H1 (cell line): ENCODE results near the gene INTS7. TPM values are rescaled to one million over a fixed set of nuclear protein-coding genes. Genes with fewer than 3 reads are reported as not detected.

Source experiments
- CTCF ChIA-PET: fragments of 300-600 bp; sonication (Branson Sonifier 250); formaldehyde crosslinking; loops from one replicate; lab custom pipeline; 2021; ENCODE audit not compliant: partially characterized antibody; lab: Charles Lee
- POLR2A ChIA-PET: fragments of 300-600 bp; sonication (Branson Sonifier 250); formaldehyde crosslinking; loops from one replicate; lab custom pipeline; 2021; ENCODE audit warnings: inconsistent platforms; ENCODE audit not compliant: partially characterized antibody; lab: Charles Lee
- DNase-seq, 2 experiments: peaks; one replicate each; pipeline versions ENCODE4 v3.0.0 to v3.0.0-alpha.2; 2010 to 2022; ENCODE audit warnings: low spot score in 2 of 2, low read depth in 1 of 2, mixed read lengths in 1 of 2
- FAIRE-seq: peaks from 2 replicates; lab custom pipeline; 2011; peaks lifted over from hg19 to GRCh38; lab: Jason Lieb, UNC
- H2AFZ ChIP-seq: 2 replicates; pipeline ENCODE4 v1.8.1; 2012; ENCODE audit warnings: low read length, inconsistent platforms
- H2AK5ac ChIP-seq: 2 replicates; pipeline ENCODE4 v1.6.1; 2013; ENCODE audit warnings: low read depth, low read length
- H2BK120ac ChIP-seq: replicated peaks from 2 replicates; pipeline ENCODE3; 2013; ENCODE audit warnings: low read depth, low read length, inconsistent platforms
- H2BK12ac ChIP-seq: 2 replicates; pipeline ENCODE4 v1.6.1; 2013; ENCODE audit warnings: low read depth, low read length
- H2BK15ac ChIP-seq: 2 replicates; pipeline ENCODE4 v1.6.1; 2013; ENCODE audit warnings: low read length
- H2BK20ac ChIP-seq: 2 replicates; pipeline ENCODE4 v1.6.1; 2013; ENCODE audit warnings: low read length
- H2BK5ac ChIP-seq: 2 replicates; pipeline ENCODE4 v1.6.1; 2013; ENCODE audit warnings: low read depth, low read length
- H3K14ac ChIP-seq: 2 replicates; pipeline ENCODE4 v1.6.1; 2013; ENCODE audit warnings: inconsistent platforms; ENCODE audit not compliant: insufficient read length
- H3K18ac ChIP-seq: 2 replicates; pipeline ENCODE4 v1.6.1; 2013; ENCODE audit warnings: low read length; ENCODE audit errors: extremely low read depth
- H3K23ac ChIP-seq: 2 replicates; pipeline ENCODE4 v1.6.1; 2013; ENCODE audit warnings: inconsistent platforms; ENCODE audit not compliant: insufficient read length
- H3K23me2 ChIP-seq: 2 replicates; pipeline ENCODE4 v1.6.1; 2013; ENCODE audit warnings: low read depth, low read length
- H3K27ac ChIP-seq: 2 replicates; pipeline ENCODE4 v1.6.1; 2011; ENCODE audit warnings: low read depth, low read length, inconsistent platforms
- H3K27me3 ChIP-seq, 4 experiments: replicated peaks in 1 of 4; 1 replicate in 1 of 4; 2 replicates in 3 of 4; pipeline versions ENCODE4 v1.6.1 to v1.8.1; 2011 to 2013; ENCODE audit warnings: low read length in 3 of 4, mild to moderate bottlenecking in 3 of 4, inconsistent platforms in 2 of 4, mixed read lengths in 2 of 4, moderate library complexity in 1 of 4; ENCODE audit not compliant: control insufficient read depth in 3 of 4, insufficient read depth in 3 of 4; ENCODE audit errors: extremely low read depth in 1 of 4
- H3K36me3 ChIP-seq, 4 experiments: 2 replicates each; pipeline versions ENCODE4 v1.6.1 to v1.8.1; 2011 to 2013; ENCODE audit warnings: mild to moderate bottlenecking in 4 of 4, low read length in 3 of 4, moderate library complexity in 2 of 4, control low read depth in 1 of 4, inconsistent platforms in 1 of 4; ENCODE audit not compliant: insufficient read depth in 4 of 4, control insufficient read depth in 2 of 4
- H3K4ac ChIP-seq: replicated peaks from 2 replicates; pipeline ENCODE3; 2013; ENCODE audit warnings: low read length, low read depth, mixed read lengths, inconsistent platforms; ENCODE audit not compliant: insufficient read length
- H3K4me1 ChIP-seq, 4 experiments: replicated peaks in 1 of 4; 1 replicate in 1 of 4; 2 replicates in 3 of 4; pipeline versions ENCODE4 v1.6.1 to v1.8.1; 2011 to 2013; ENCODE audit warnings: low read length in 3 of 4, inconsistent platforms in 2 of 4, mixed read lengths in 1 of 4; ENCODE audit not compliant: insufficient read depth in 4 of 4, control insufficient read depth in 3 of 4
- H3K4me2 ChIP-seq, 2 experiments: 2 replicates each; pipeline versions ENCODE4 v1.6.1 to v1.8.1; 2011 to 2013; ENCODE audit warnings: low read depth in 2 of 2, low read length in 2 of 2, control low read depth in 1 of 2, inconsistent platforms in 1 of 2, mild to moderate bottlenecking in 1 of 2; ENCODE audit not compliant: insufficient read depth in 1 of 2
- H3K4me3 ChIP-seq, 4 experiments: fragments of 200-600, 300-600 bp in 1 of 4; sonication (generic), shearing (Covaris generic), sonication (Bioruptor Twin) in 1 of 4; 2 replicates each; pipeline versions ENCODE4 v1.5.1 to v1.8.1; 2011 to 2016; ENCODE audit warnings: low read length in 4 of 4, low read depth in 3 of 4, control low read depth in 2 of 4, inconsistent platforms in 2 of 4, mild to moderate bottlenecking in 2 of 4, mixed read lengths in 1 of 4, moderate library complexity in 1 of 4; ENCODE audit not compliant: insufficient read depth in 2 of 4; ENCODE audit errors: extremely low read depth in 1 of 4
- H3K56ac ChIP-seq: replicated peaks from 2 replicates; pipeline ENCODE3; 2013; ENCODE audit warnings: low read depth, mild to moderate bottlenecking, mixed read lengths, low read length, inconsistent platforms; ENCODE audit not compliant: insufficient read length
- H3K79me1 ChIP-seq: 2 replicates; pipeline ENCODE4 v1.6.1; 2013; ENCODE audit warnings: low read depth, low read length, control low read depth
- H3K79me2 ChIP-seq, 2 experiments: 2 replicates each; pipeline versions ENCODE4 v1.6.1 to v1.8.1; 2012 to 2013; ENCODE audit warnings: low read length in 2 of 2, mild to moderate bottlenecking in 2 of 2, inconsistent platforms in 1 of 2; ENCODE audit not compliant: insufficient read depth in 2 of 2, control insufficient read depth in 1 of 2
- H3K9ac ChIP-seq, 4 experiments: replicated peaks in 1 of 4; 1 replicate in 1 of 4; 2 replicates in 3 of 4; pipeline versions ENCODE4 v1.6.1 to v1.8.1; 2011 to 2013; ENCODE audit warnings: low read depth in 3 of 4, low read length in 3 of 4, control low read depth in 2 of 4, mild to moderate bottlenecking in 2 of 4, moderate library complexity in 2 of 4, inconsistent platforms in 1 of 4; ENCODE audit errors: extremely low read depth in 1 of 4
- H3K9me3 ChIP-seq, 2 experiments: 2 replicates each; pipeline versions ENCODE4 v1.6.1 to v1.8.1; 2012 to 2013; ENCODE audit warnings: mild to moderate bottlenecking in 2 of 2, moderate library complexity in 2 of 2, control low read depth in 1 of 2, inconsistent platforms in 1 of 2, low read depth in 1 of 2, low read length in 1 of 2, mixed read lengths in 1 of 2; ENCODE audit not compliant: insufficient read depth in 2 of 2
- H4K20me1 ChIP-seq, 2 experiments: replicated peaks in 1 of 2; 2 replicates each; pipeline versions ENCODE3 to v1.8.1; 2011 to 2013; ENCODE audit warnings: inconsistent platforms in 2 of 2, low read length in 2 of 2, mild to moderate bottlenecking in 1 of 2; ENCODE audit not compliant: insufficient read depth in 2 of 2, control insufficient read depth in 1 of 2
- H4K5ac ChIP-seq: 2 replicates; pipeline ENCODE4 v1.6.1; 2013; ENCODE audit warnings: low read length, low read depth, mixed read lengths, inconsistent platforms; ENCODE audit not compliant: insufficient read length
- H4K8ac ChIP-seq: 2 replicates; pipeline ENCODE4 v1.8.0; 2013; ENCODE audit warnings: mild to moderate bottlenecking, moderate library complexity, low read length, inconsistent platforms; ENCODE audit not compliant: insufficient read depth; ENCODE audit errors: extremely low read depth
- H4K91ac ChIP-seq: replicated peaks from 2 replicates; pipeline ENCODE3; 2013; ENCODE audit warnings: low read length, mixed read lengths, inconsistent platforms; ENCODE audit not compliant: insufficient read length
- BRCA1 ChIP-seq: IDR thresholded peaks from 2 replicates; pipeline ENCODE4 v1.6.1; 2012; ENCODE audit warnings: low read depth, low read length, improper control_type of control experiment
- CBX8 ChIP-seq: fragments of 300-800, 300-1000 bp; sonication (generic); IDR thresholded peaks from 2 replicates; pipeline ENCODE4 v1.7.1; 2016; ENCODE audit warnings: low read depth, low read length, borderline replicate concordance
- CTBP2 ChIP-seq: IDR thresholded peaks from 2 replicates; pipeline ENCODE4 v1.7.0; 2011; ENCODE audit warnings: borderline replicate concordance, mild to moderate bottlenecking, moderate library complexity, mixed read lengths, low read length; ENCODE audit not compliant: insufficient read depth, insufficient read length
- CTCF ChIP-seq, 3 experiments: IDR thresholded peaks; 1 replicate in 2 of 3; 2 replicates in 1 of 3; pipeline versions ENCODE4 v1.5.1 to v1.6.1; 2011; ENCODE audit warnings: low read length in 3 of 3, mild to moderate bottlenecking in 3 of 3, inconsistent platforms in 2 of 3, low read depth in 1 of 3, moderate library complexity in 1 of 3; ENCODE audit not compliant: insufficient read depth in 1 of 3; ENCODE audit errors: control extremely low read depth in 1 of 3
- EGR1 ChIP-seq: IDR thresholded peaks from 2 replicates; pipeline ENCODE4 v1.6.1; 2011; ENCODE audit warnings: low read depth, low read length, borderline replicate concordance
- FOSL1 ChIP-seq: IDR thresholded peaks from 2 replicates; pipeline ENCODE4 v1.6.1; 2011; ENCODE audit warnings: mild to moderate bottlenecking, low read depth, low read length, moderate library complexity; ENCODE audit not compliant: insufficient read depth
- HDAC2 ChIP-seq, 2 experiments: fragments of 300-600 bp in 1 of 2; sonication (generic) in 1 of 2; IDR thresholded peaks; 2 replicates each; pipeline ENCODE4 v1.6.1; 2011 to 2012; ENCODE audit warnings: low read depth in 2 of 2, low read length in 2 of 2, mild to moderate bottlenecking in 2 of 2, moderate library complexity in 2 of 2, borderline replicate concordance in 1 of 2, inconsistent platforms in 1 of 2
- MAX ChIP-seq: IDR thresholded peaks from 2 replicates; pipeline ENCODE4 v1.6.1; 2012; ENCODE audit warnings: inconsistent platforms
- SIX5 ChIP-seq: IDR thresholded peaks from 2 replicates; pipeline ENCODE4 v1.6.1; 2011; ENCODE audit warnings: mild to moderate bottlenecking, low read depth, low read length
- SP4 ChIP-seq: IDR thresholded peaks from 2 replicates; pipeline ENCODE4 v1.6.1; 2012; ENCODE audit warnings: low read length, inconsistent platforms
- WGBS, 2 experiments: shearing (Covaris generic) in 1 of 2; methylation state at CpG; one replicate each; pipeline versions ENCODE4 v1.1.6 to v1.1.7; 2013 to 2015; ENCODE audit warnings: low lambda C conversion rate in 2 of 2, mixed read lengths in 2 of 2, inconsistent platforms in 1 of 2, low coverage in 1 of 2, missing lambda C conversion rate in 1 of 2; ENCODE audit not compliant: insufficient replicate concordance in 2 of 2, insufficient coverage in 1 of 2, insufficient read length in 1 of 2; ENCODE audit errors: extremely low coverage in 1 of 2, missing lambda C conversion rate in 1 of 2; 5-methylcytosine and 5-hydroxymethylcytosine counted together
- polyA plus RNA-seq, 7 experiments: library from polyadenylated mRNA; depleted of rRNA in 3 of 7; stranded (reverse) in 5 of 7; unstranded in 2 of 7; fragments of >200 nt in 5 of 7; fragments of 200-250 nt in 2 of 7; gene quantifications; 1 replicate in 5 of 7; 2 replicates in 1 of 7; 4 replicates in 1 of 7; pipeline versions ENCODE4 v1.2.1 to v1.2.3, GENCODE V29; 2011 to 2013; ENCODE audit warnings: missing spikeins in 2 of 7, mixed read lengths in 2 of 7
- total RNA-seq: library from RNA; stranded (reverse); fragmentation: NEBNext Ultra II Directional; extraction: Animal tissue kit (Norgen Biotek cat#: 25700); gene quantifications from 2 replicates; pipeline ENCODE4 v1.2.1, GENCODE V29; 2021

Gene INTS7
- total and polyA plus RNA-seq, 2 of the 8 experiments (the other 6 are each of a cell fraction or from before 2014, with no cell fraction given) = 15.2 to 22.4 TPM

GRCh38 chr1:212010004-212010403 is 25.4 kb downstream of the INTS7 start:
- no peak overlapping the region for H2BK12ac ChIP-seq
- no peak overlapping the region for H3K4me3 ChIP-seq
- POLR2A ChIA-PET = interaction anchor here (0.6 to 1.9 kb wide), 2 partner anchors 25 to 948 kb away, joined by 3 to 4 read pairs; partner anchors contain the start of gene INTS7
- no peak overlapping the region for H3K4me2 ChIP-seq
- no peak overlapping the region for H3K14ac ChIP-seq
- no peaks in the 10 kb centered on the region for H3K79me1 ChIP-seq
- H3K4ac ChIP-seq = no peak overlapping the region
- H2BK120ac ChIP-seq = no peak overlapping the region
- no peak for TF ChIP-seq SP4
- no peak for TF ChIP-seq CBX8
- TF ChIP-seq EGR1 = no peak
- no peak for TF ChIP-seq BRCA1
- TF ChIP-seq HDAC2 (IDR thresholded peaks at IDR 0.05; ENCODE audit: borderline replicate concordance in 1 of 2, low read depth in 2 of 2, low read length in 2 of 2) = no peak
- TF ChIP-seq CTBP2 = no peak
- TF ChIP-seq FOSL1 = no peak
- no peak for TF ChIP-seq SIX5
- TF ChIP-seq CTCF (IDR thresholded peaks at IDR 0.05; ENCODE audit: control extremely low read depth in 1 of 3, insufficient read depth in 1 of 3, low read depth in 1 of 3, low read length in 3 of 3) = no peak
- TF ChIP-seq MAX = no peak
- no peak overlapping the region for H2BK15ac ChIP-seq
- H3K23me2 ChIP-seq = no peaks in the 10 kb centered on the region
- no peak overlapping the region for H2BK20ac ChIP-seq
- peaks cover 0 to 7% of the 10 kb centered on the region in 2 experiments; a peak in 1 of 4 replicates for H3K9me3 ChIP-seq
- H3K4me1 ChIP-seq = no peaks in the 10 kb centered on the region
- FAIRE-seq (no peak), DNase-seq (no peak)
- H3K27me3 ChIP-seq = no peaks in the 10 kb centered on the region
- H3K56ac ChIP-seq = no peak overlapping the region
- H3K23ac ChIP-seq = no peak overlapping the region
- no peak overlapping the region for H3K9ac ChIP-seq
- H4K5ac ChIP-seq = no peak overlapping the region
- no peak overlapping the region for H3K27ac ChIP-seq
- peaks cover 0 to 19% (median 10%) of the 10 kb centered on the region in 4 experiments; a peak in 5 of 8 replicates for H3K36me3 ChIP-seq
- no peak overlapping the region for H4K91ac ChIP-seq
- no peaks in the 10 kb centered on the region for H3K79me2 ChIP-seq
- H2BK5ac ChIP-seq = no peak overlapping the region
- H2AK5ac ChIP-seq = no peak overlapping the region
- H2AFZ ChIP-seq = no peak overlapping the region
- CTCF ChIA-PET = interaction anchor here (0.8 to 1.7 kb wide), 8 partner anchors 10 to 329 kb away, joined by 3 to 8 read pairs (median 4); partner anchors contain the start of genes DTL and INTS7
- H4K8ac ChIP-seq = no peak overlapping the region
- peaks cover 0 to 2% of the 10 kb centered on the region in 2 experiments for H4K20me1 ChIP-seq
- H3K18ac ChIP-seq = no peak overlapping the region
- WGBS, 2 experiments = 77% methylated on average over 3 of the region's 3 CpGs; no CpG with 5 or more reads in 1 of the 2 experiments
